ENCODE data around the gene SLX1B. TPM values are rescaled to one million over a fixed set of nuclear protein-coding genes. Genes with fewer than 3 reads are reported as not detected.
"Not testable (repeated sequence)": the region's sequence is repeated elsewhere in the genome, so short reads cannot be mapped to it uniquely, and the experiment has no call there.

Gene SLX1B
- polyA plus RNA-seq (ENCODE audit: insufficient read length): 3.2 TPM

DNA sequence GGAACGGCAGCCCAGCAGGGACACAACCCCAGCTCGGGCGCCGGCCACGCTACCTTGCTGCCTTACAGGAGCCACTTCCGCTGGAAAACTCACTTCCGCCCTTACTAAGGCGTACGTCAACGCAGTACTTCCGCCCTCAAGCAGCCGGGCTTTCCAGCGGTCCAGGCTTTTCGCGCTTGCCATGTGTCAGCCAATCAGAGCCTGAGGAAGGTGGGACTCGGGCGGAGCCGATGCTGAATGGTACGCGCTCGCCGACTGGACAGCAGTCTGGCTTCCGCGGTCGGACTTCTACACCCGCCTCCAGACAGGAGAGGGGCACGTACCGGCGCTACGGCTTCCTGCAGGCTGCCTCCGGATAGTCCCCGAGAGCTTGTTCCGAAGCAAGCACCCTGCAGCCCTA is at the start of gene SLX1B, which contains the start of gene BOLA2:
Gene SLX1B, plus strand, starts transcription at position 265 of the 400 bp plus-strand sequence.
Gene BOLA2, minus strand, starts transcription at position 83 of the 400 bp plus-strand sequence. CDS start 98 bp downstream, outside the sequence.
- DNase-seq (ENCODE audit: low read depth): not testable (repeated sequence)

DNA sequence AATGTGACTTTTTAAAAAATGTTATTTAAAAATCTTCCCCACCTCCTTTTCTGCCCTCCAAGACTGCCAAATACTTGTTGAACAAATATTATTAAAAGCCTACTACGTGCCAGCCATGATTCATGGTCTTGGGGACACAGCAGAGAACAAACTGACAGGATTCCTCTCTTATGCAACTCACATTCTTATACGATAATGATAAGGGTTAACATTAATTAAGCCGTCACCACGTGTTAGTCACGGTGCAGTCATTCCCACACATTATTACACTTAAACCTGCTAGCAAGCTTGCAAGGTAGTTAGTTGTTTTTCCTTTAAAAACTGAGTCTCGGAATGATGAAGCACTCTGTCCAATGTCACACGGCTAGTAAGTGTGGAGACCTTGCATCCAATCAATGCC is 49.1 kb upstream of the SLX1B start:
- DNase-seq (ENCODE audit: low read depth): not testable (repeated sequence)

DNA sequence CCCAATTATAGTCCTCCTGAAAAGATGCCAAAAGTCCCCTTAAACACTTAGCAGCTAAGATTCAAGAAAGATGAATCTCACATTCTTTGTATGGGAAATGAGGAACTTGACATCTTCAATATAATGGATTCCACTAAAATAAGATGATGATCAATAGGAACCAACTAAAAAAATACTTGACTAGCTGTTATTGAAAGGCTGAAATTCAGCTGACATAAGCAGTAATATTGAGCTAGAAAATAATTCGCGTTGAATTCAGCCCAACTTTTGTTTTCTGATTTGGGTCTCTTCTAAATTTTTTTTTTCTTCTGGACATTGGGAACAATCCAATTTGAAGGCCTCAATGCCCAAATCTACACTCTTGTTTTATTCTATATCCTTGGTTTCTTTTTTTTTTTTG is 30.7 kb upstream of the SLX1B start:
- DNase-seq (ENCODE audit: low read depth): not testable (repeated sequence)

DNA sequence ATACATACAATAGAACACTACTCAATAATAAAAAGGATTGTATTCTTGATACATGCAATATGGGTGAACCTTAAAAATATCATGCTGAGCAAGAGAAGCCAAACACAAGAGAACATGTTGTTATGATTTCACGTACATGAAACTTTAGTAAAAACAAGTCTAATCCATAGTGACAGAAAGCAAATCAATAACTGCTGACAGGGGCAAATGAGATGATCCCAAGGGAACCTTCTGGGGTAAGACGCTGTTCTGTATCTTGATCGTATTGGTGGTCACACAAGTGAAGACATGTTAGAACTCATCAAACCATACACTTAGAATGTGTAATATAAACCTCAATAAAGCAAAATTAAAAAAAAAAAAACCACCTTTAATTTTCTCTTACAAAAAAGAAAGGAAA is 28.9 kb upstream of the SLX1B start:
- DNase-seq (ENCODE audit: low read depth): not testable (repeated sequence)

DNA sequence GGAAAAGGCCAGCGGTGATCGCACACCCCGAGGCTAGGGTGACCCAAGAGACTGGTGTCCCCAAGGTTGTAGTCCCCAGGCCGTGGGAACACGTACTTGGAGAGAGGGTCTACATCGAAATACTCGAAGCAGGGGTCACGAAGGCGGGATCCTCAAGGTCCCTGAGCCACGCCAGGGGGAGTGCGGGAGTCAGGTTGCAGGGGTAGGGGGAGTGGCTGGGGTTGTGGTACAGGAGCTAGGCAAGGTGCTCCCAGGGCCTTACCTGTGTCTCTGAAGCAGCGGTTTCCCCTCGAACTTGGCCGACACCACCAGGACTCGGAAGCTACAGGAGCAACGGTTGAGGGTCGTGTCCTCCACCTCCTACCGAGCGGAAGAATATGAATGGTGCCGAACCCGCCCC is 579 bp upstream of the SLX1B start:
- DNase-seq (ENCODE audit: low read depth): not testable (repeated sequence)

DNA sequence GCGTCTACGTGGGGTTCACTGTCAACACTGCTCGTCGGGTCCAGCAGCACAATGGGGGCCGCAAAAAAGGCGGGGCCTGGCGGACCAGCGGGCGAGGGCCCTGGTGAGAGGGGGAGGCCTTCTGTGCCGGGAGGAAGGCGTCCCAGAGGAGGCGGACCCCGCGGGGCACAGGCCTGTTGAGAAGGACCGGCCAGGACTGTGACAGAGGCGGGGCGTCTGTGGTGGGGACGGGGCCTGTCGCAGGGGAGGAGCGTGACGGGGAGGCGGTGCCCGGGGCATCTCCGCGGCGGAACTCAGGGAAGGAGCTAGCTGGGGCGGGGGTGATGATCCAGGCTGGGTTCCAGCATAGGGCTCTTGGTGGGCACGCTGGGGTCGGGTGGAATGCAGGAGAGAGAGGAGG is 495 bp downstream of the SLX1B start:
- DNase-seq (ENCODE audit: low read depth): not testable (repeated sequence)

DNA sequence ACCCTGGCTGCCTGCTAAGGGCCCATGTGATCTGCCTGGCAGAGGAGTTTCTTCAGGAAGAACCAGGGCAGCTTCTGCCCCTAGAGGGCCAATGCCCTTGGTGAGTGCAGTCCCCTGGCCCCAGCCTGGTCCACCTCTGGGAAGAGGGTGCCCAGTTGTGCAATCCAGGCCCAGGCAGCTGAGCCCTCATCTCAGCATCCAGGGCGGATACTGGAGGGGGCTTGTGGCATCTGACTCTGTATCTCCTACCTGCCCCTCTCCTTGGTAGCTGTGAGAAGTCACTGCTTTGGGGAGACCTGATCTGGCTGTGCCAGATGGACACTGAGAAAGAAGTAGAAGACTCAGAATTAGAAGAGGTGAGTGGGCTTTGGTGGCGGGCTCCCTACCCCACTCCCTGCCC is 3.3 kb downstream of the SLX1B start:
- not testable (repeated sequence) for DNase-seq (ENCODE audit: low read depth)

DNA sequence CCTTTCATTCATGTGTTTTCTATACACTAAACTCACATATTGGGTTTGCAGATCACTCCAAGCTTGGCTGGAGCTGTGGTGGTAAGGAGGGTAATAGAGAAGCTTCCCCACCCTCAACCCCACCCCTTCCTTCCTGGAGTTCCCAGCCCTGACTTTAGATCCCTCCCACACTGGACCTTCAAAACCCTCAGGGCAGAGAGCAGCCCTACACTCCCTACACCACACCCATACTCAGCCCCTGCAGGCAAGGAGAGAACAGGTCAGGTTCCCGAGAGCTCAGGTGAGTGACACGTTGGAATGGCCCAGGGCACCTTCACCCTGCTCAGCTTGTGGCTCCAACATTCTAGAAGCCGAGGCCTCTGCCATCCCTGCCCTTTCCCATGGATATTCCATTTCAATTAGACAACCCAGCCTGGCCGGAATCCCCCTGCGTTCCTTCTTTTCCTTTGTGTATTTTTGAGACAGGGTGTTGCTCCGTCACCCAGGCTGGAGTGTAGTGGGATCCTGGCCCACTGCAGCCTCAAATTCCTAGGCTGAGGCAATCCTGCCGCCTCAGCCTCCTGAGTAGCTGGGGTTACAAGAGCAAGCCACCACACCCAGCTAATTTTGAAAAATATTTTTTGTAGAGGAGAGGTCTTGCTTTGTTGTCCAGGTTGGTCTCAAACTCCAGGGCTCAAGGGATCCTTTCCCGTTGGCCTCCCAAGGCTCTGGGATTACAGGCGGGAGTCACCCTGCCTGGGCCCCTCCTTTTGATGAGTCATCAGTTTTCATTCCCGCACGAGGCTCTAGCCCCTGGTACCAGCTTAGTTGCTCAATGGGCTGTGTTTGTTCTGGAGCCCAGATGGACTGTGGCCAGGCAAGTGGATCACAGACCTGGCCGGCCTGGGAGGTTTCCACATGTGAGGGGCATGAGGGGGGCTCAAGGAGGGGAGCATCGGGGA is 5.6 kb downstream of the SLX1B start, which contains the start of gene SULT1A4:
Gene SULT1A4, plus strand, starts transcription at position 208 of the 941 bp plus-strand sequence. CDS start 1,473 bp downstream, outside the sequence.
- not testable (repeated sequence) for DNase-seq (ENCODE audit: low read depth)

DNA sequence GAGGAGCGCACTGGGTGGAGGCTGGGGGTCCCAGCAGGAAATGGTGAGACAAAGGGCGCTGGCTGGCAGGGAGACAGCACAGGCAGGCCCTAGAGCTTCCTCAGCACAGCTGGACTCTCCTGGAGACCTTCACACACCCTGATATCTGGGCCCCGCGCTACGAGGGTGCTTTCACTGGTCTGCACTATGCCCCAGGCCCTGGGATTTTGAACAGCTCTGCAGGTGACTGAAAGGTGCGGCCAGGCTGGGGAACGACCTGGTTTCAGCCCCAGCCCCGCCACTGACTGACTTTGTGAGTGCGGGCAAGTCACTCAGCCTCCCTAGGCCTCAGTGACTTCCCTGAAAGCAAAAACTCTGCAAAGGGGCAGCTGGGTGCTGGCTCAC is 6.3 kb downstream of the SLX1B start:
- not testable (repeated sequence) for DNase-seq (ENCODE audit: low read depth)

DNA sequence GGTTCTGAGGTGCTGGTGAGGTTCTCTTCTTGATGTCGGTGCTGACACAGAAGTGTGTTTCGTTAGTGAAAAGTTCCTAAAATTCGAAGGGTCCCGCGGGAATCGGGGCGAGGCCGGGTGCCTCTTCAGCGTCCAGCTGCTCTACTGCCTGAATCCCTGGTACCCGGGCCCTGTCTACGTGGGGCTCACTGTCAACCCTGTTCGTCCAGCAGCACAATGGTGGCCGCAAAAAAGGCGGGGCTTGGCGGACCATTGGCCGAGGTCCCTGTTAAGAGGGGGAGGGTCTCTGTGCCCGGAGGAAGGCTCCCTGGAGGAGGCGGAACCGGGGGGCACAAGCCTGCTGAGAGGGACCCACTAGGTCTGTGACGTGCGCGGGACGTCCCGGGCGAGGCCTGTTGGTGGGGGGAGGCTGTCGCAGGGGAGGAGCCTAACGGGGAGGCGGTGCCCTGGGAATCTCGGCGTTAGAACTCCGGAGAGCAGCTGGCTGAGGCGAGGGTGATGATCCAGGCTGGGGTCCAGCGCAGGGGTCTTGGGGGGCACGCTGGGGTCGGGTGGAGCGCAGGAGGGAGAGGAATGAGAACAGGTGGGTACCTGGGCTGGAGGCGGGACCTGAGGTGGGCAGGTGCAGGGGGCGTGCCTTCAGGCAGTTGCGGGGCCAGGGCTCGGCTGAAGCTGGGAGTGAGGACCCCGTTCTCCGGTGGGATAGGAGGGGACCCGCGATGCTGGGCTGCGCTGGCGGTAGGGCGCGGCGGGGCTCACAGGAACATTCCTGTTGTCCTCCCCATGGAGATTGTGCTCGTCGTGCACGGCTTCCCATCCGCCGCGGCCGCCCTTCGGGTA is 11.9 kb downstream of the SLX1B start:
- DNase-seq (ENCODE audit: low read depth): not testable (repeated sequence)

DNA sequence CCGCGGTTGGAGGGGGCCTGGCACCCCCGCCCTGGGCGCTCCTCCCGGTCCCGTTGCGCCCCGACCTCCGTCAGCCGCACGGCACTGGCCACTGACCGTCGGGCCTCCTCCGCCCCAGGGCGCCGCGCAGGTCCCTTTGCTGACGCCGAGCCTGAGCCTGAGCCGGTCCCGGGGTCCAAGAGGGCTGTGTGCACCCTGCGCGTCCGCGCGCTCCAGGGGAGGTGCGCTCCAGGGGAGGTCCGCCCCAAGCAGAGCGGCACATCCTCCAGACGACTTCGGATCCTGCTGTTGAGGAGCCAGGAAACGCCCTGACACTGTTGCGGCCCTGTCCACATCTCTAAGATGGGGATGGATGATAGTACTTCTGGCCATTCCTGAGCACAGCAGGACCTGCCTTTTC is 12.6 kb downstream of the SLX1B start:
- DNase-seq (ENCODE audit: low read depth): not testable (repeated sequence)

DNA sequence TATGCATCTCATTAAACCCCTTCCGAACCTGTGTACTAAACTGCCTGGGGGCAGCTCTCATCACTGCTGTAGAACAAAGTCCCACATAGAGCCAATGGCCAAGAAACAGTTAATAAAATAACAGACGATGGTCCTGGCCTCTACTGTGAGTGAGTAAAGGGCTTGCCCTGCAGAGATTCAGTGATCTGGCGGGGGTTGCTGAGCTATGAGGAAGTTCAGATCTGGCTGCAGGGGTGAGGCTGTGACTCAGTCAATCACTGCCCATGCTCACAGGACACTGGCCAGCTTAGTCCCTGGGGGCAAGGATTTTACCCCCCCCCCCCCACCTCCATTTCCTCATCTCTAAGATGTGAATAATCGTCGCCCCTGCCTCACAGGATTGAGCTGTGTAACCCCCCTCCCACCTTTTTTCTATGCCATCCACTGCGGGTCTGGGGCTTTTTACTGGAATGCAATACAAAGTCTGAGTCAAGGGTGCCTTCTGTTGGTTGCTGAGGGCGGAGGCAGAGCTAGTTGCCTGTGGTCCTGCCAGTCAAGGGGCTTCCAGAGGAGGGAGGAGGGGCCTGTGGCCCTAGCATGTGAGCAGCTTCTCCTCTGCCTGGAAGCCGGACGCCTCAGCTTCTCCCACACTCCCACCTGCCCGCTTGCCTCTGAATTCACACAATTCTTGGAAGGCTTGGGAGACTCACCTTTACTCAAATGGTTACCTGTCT is 13.5 kb downstream of the SLX1B start:
- DNase-seq (ENCODE audit: low read depth): not testable (repeated sequence)

DNA sequence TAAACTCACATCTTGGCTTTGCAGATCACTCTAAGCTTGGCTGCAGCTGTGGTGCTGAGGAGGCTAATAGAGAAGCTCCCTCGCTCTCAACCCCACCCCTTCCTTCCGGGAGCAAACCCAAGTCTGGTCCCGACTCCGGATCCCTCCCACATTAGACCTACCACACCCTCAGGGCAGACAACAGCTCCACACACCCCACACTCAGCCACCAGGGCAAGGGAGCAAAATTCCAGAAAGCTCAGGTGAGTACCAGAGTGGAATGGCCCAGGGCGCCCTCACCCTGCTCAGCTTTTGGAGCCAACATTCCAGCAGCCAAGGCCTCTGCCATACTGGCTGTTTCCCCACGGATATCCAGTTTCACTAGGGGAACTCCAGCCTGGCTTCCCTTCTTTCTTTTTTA is 15.3 kb downstream of the SLX1B start:
- not testable (repeated sequence) for DNase-seq (ENCODE audit: low read depth)

DNA sequence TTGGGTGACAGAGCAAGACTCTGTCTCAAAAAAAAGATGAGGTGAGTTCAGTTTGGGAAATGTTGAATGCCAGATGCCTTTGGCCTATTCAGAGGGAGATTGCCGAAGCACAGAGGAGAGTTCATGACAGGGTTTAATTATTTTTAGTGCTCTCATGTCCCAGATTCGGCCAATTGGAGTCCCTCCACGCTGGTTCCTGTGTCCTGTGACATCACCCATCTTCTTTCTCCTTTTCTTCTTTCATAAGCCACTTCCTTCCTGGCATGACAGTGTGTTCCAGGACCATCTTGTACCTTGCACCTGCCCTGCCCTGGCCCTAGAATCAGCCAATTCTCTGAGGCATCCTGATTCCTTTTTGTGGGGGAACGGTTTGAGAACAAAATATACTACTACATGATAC is 17.7 kb downstream of the SLX1B start:
- not testable (repeated sequence) for DNase-seq (ENCODE audit: low read depth)

DNA sequence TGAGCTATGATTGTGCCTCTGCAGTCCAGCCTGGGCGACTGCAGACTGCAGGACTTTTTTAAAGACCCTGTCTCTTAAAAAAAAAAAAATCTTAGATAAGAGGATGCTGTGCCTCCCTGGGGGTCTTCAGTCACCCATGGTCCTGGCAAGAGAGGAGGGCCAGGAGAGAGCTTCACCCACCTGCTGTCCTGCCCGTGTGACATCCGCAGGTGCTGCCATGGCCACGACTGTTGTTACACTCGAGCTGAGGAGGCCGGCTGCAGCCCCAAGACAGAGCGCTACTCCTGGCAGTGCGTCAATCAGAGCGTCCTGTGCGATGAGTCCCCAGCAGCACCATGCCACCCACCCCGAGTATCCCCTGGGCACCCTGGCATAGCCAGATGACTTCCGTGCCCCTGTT is 27.9 kb downstream of the SLX1B start:
- DNase-seq (ENCODE audit: low read depth): not testable (repeated sequence)

DNA sequence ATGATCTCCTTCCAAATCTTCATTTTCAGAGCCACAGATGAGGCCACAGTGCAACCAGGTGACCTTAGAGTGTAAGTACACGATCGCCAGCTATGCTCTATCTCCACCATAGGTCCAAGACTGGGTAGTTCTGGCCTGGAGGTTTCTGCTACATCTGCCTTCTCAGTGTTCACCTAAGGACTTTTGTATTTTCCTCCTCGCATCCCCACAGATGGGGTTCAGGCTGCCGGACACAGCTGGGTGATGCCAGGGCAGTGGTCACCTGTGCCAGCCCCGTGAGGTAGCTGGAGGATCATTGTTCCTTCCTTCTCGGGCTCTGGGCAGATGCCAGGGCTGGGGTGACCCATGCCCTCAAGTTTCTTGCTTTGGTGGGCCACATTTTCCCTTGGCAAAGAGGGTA is 52.0 kb downstream of the SLX1B start, which contains the start of gene NPIPB12:
Gene NPIPB12, minus strand, starts transcription at position 101 of the 400 bp plus-strand sequence.
- DNase-seq (ENCODE audit: low read depth): not testable (repeated sequence)

Other genes with a start within 250 kb of the SLX1B start
- gene NPIPB11, start 47.8 kb upstream of the SLX1B start, polyA plus RNA-seq (ENCODE audit: insufficient read length): 1.7 TPM
- 3.1 TPM for gene BOLA2, start 182 bp upstream of the SLX1B start, polyA plus RNA-seq (ENCODE audit: insufficient read length)
- 8.0 TPM for gene SULT1A4, start 5.4 kb downstream of the SLX1B start, polyA plus RNA-seq (ENCODE audit: insufficient read length)
- 34.3 TPM for gene NPIPB12, start 51.9 kb downstream of the SLX1B start, polyA plus RNA-seq (ENCODE audit: insufficient read length)
- gene SPN, start 208.7 kb downstream of the SLX1B start, polyA plus RNA-seq (ENCODE audit: insufficient read length): 1.0 TPM
- 79.2 TPM for gene QPRT, start 224.6 kb downstream of the SLX1B start, polyA plus RNA-seq (ENCODE audit: insufficient read length)